ENCODE data around the gene SPRED2.

The SPRED2 gene

DNA sequence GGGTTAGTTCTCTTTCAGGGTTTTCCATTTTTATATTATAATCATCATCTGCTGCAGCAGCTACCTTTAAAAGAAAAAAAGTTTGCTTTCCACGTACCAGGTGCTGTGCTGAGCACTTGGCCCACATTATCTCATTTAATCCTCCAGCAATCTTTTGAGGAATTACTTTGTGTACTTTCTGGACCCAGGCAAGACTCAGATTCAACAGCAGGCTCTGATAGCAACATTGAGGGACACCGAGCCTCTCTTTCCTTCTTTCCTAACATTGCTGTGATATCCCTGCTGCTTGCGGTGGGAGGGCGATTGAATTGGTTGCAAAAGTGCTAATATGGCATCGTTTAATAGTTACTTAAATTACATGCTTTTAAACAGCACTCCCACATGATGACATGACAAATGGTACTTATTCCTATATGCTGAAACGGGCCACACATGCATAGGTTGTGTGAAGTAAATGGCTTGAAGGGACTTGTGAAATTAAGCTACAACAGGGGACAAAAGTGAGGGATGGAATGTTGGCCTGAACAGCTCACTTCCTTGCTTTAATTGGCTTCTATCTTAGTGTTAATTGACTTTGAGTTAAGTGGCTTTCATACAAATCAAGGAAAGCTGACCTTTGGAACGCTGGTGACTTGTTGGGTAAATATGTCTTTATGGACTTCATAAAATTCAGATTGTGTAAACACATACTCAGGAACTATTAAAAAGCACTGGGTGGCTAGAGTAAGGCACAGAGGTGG is 21.2 kb downstream of the SPRED2 start:
- no peaks in the 10 kb centered on the region for H3K36me3 ChIP-seq (ENCODE audit: control insufficient read depth, insufficient read depth, low read length)
- no peak for DNase-seq (ENCODE audit: extremely low read depth, insufficient read length)
- TF ChIP-seq, protein P1, sequence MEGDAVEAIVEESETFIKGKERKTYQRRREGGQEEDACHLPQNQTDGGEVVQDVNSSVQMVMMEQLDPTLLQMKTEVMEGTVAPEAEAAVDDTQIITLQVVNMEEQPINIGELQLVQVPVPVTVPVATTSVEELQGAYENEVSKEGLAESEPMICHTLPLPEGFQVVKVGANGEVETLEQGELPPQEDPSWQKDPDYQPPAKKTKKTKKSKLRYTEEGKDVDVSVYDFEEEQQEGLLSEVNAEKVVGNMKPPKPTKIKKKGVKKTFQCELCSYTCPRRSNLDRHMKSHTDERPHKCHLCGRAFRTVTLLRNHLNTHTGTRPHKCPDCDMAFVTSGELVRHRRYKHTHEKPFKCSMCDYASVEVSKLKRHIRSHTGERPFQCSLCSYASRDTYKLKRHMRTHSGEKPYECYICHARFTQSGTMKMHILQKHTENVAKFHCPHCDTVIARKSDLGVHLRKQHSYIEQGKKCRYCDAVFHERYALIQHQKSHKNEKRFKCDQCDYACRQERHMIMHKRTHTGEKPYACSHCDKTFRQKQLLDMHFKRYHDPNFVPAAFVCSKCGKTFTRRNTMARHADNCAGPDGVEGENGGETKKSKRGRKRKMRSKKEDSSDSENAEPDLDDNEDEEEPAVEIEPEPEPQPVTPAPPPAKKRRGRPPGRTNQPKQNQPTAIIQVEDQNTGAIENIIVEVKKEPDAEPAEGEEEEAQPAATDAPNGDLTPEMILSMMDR (IDR thresholded peaks at IDR 0.05; ENCODE audit: insufficient read depth, low read length, poor library complexity, severe bottlenecking), result no peak
- no peak overlapping the region for H3K4me3 ChIP-seq (replicated peaks; ENCODE audit: low read depth, low read length)
- no peaks in the 10 kb centered on the region; the same call in none of the 2 replicates for H3K27me3 ChIP-seq (replicated peaks; ENCODE audit: control insufficient read depth, insufficient read depth, low read length)

GRCh38 chr2:65409045-65409444 is 23.4 kb downstream of the SPRED2 start:
- TF ChIP-seq, protein P1 (IDR thresholded peaks at IDR 0.05; ENCODE audit: insufficient read depth, low read length, poor library complexity, severe bottlenecking), result no peak
- H3K4me3 ChIP-seq (replicated peaks; ENCODE audit: low read depth, low read length), result no peak overlapping the region
- DNase-seq (ENCODE audit: extremely low read depth, insufficient read length), result no peak
- H3K27me3 ChIP-seq (replicated peaks; ENCODE audit: control insufficient read depth, insufficient read depth, low read length), result no peaks in the 10 kb centered on the region; the same call in none of the 2 replicates
- H3K36me3 ChIP-seq (ENCODE audit: control insufficient read depth, insufficient read depth, low read length), result no peaks in the 10 kb centered on the region

GRCh38 chr2:65407240-65407639 is 25.2 kb downstream of the SPRED2 start:
- DNase-seq (ENCODE audit: extremely low read depth, insufficient read length), result no peak
- Histone ChIP-seq H3K4me3 (replicated peaks; ENCODE audit: low read depth, low read length) (no peak overlapping the region), H3K36me3 (ENCODE audit: control insufficient read depth, insufficient read depth, low read length) (no peaks in the 10 kb centered on the region), H3K27me3 (replicated peaks; ENCODE audit: control insufficient read depth, insufficient read depth, low read length) (no peaks in the 10 kb centered on the region; the same call in none of the 2 replicates)
- TF ChIP-seq, protein P1 (IDR thresholded peaks at IDR 0.05; ENCODE audit: insufficient read depth, low read length, poor library complexity, severe bottlenecking), result no peak

DNA sequence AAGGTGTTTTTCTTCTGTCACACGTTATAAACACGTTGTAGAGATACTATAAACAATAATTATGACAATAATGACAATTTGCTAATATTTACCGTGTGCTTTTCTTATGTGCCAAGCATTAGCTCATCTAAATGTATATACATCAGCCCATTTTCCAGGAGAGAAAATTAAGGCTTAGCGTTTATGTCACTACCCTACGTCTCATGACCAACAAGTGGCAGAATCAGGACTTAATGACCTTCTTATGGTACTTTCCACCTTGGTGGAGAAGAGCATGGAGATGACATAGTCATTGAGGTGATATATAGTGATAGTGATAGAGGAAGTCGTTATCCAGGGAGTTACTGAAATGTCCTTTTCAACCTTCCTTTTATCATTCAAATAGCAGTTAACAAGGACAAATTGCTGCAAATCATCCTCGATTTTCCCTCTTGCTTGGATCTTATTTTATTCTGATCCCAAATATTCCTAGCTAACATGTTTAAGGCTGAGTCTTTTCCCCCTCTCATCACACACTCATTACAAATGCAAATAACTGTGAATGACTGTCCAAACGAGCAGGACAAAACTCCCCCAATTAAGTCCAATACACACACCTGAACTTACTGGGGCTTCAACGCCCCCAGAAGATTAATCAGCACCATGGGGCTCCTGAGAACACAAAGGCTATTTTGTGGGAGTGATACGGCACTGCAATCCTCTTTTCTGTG is 27.3 kb downstream of the SPRED2 start:
- Histone ChIP-seq H3K27me3 (replicated peaks; ENCODE audit: control insufficient read depth, insufficient read depth, low read length) (no peaks in the 10 kb centered on the region), H3K4me3 (replicated peaks; ENCODE audit: low read depth, low read length) (no peak overlapping the region), H3K36me3 (ENCODE audit: control insufficient read depth, insufficient read depth, low read length) (no peaks in the 10 kb centered on the region)
- TF ChIP-seq, protein P1 (IDR thresholded peaks at IDR 0.05; ENCODE audit: insufficient read depth, low read length, poor library complexity, severe bottlenecking), result no peak
- no peak for DNase-seq (ENCODE audit: extremely low read depth, insufficient read length)

- Histone ChIP-seq H3K36me3 (ENCODE audit: control insufficient read depth, insufficient read depth, low read length) (no peaks in the 10 kb centered on the region), H3K27me3 (replicated peaks; ENCODE audit: control insufficient read depth, insufficient read depth, low read length) (no peaks in the 10 kb centered on the region), H3K4me3 (replicated peaks; ENCODE audit: low read depth, low read length) (no peak overlapping the region)
- TF ChIP-seq, protein P1 (IDR thresholded peaks at IDR 0.05; ENCODE audit: insufficient read depth, low read length, poor library complexity, severe bottlenecking), result no peak
- DNase-seq (ENCODE audit: extremely low read depth, insufficient read length), result no peak
These were observed 28.9 kb downstream of the SPRED2 start for GRCh38 chr2:65403529-65403915.
